Lung (tissue), 12 donors: ENCODE measurements around the gene NCOA3. TPM values are rescaled to one million over a fixed set of nuclear protein-coding genes. Genes with fewer than 3 reads are reported as not detected.

ENCODE experiments used
- ATAC-seq: fragments of 200-7000 bp; cut with Tn5 transposase; one replicate; pipeline ENCODE4 v1.9.1; 2020; ENCODE audit warnings: moderate number of reproducible peaks; ENCODE audit not compliant: insufficient read depth, low FRiP score
- DNase-seq, 3 donors: peaks; one replicate each; pipeline ENCODE4 v3.0.0-alpha.2; 2013 to 2017
- H3K27ac ChIP-seq, 2 donors: one replicate each; pipeline ENCODE4 v1.5.1; 2013; ENCODE audit warnings: mild to moderate bottlenecking in 2 of 2, moderate library complexity in 2 of 2, control low read depth in 1 of 2, inconsistent platforms in 1 of 2, low read depth in 1 of 2, low read length in 1 of 2
- H3K27me3 ChIP-seq, 3 donors: one replicate each; pipeline ENCODE4 v1.5.1; 2013; ENCODE audit warnings: low read length in 2 of 3; ENCODE audit not compliant: control insufficient read depth in 3 of 3, insufficient read depth in 3 of 3
- H3K36me3 ChIP-seq, 4 donors: one replicate each; pipeline ENCODE4 v1.5.1; 2013; ENCODE audit warnings: low read length in 4 of 4, mild to moderate bottlenecking in 1 of 4, moderate library complexity in 1 of 4; ENCODE audit not compliant: control insufficient read depth in 4 of 4, insufficient read depth in 4 of 4
- H3K4me1 ChIP-seq, 5 donors: one replicate each; pipeline ENCODE4 v1.5.1; 2013; ENCODE audit warnings: low read length in 5 of 5, mild to moderate bottlenecking in 2 of 5, moderate library complexity in 1 of 5; ENCODE audit not compliant: control insufficient read depth in 5 of 5, insufficient read depth in 5 of 5
- H3K4me3 ChIP-seq: one replicate; pipeline ENCODE4 v1.5.1; 2013; ENCODE audit warnings: mild to moderate bottlenecking, control low read depth, moderate library complexity
- H3K9ac ChIP-seq, 2 donors: one replicate each; pipeline ENCODE4 v1.5.1; 2013; ENCODE audit warnings: low read length in 2 of 2, control low read depth in 1 of 2; ENCODE audit not compliant: insufficient read depth in 1 of 2
- H3K9me3 ChIP-seq, 4 donors: one replicate each; pipeline ENCODE4 v1.5.1; 2013; ENCODE audit warnings: low read length in 3 of 4, mild to moderate bottlenecking in 1 of 4, moderate library complexity in 1 of 4; ENCODE audit not compliant: control insufficient read depth in 4 of 4, insufficient read depth in 3 of 4
- WGBS, 2 donors: extraction: QIAGEN DNeasy Blood & Tissue Kit; methylation state at CpG; one replicate each; pipeline ENCODE4 v1.1.7; 2013; 5-methylcytosine and 5-hydroxymethylcytosine counted together
- polyA plus RNA-seq, 2 donors: library from polyadenylated mRNA; stranded (reverse); fragments of 200-250 nt; gene quantifications; one replicate each; pipeline ENCODE4 v1.2.1, GENCODE V29; 2013
- total RNA-seq, 2 donors: library from RNA; depleted of rRNA in 1 of 2; stranded (reverse); fragments of >200 nt in 1 of 2; gene quantifications; one replicate each; pipeline ENCODE4 v1.2.1, GENCODE V29; 2014 to 2021
- TF ChIP-seq, protein P1 (sequence below): IDR thresholded peaks from 2 replicates; pipeline ENCODE4 v1.5.1; 2012; ENCODE audit warnings: mild to moderate bottlenecking; ENCODE audit errors: control extremely low read depth, extremely low read depth
- donor health status: control.
- donor health status: control.
- donor health status: Bipolar disorder and iron deficiency.
- donor health status: healthy.
- donor health status: DM: yes; HTN: yes; CAD: no.

Gene NCOA3
- total and polyA plus RNA-seq, 4 donors: 5.5 to 69.4 (median 22.6) TPM

GRCh38 chr20:47682916-47683315 lies 181.2 kb downstream of the NCOA3 start:
- H3K9me3 ChIP-seq: no peaks in the 10 kb centered on the region
- H3K4me1 ChIP-seq: peaks cover 0 to 14% (median 11%) of the 10 kb centered on the region in 5 donors
- no peaks in the 10 kb centered on the region for H3K36me3 ChIP-seq
- TF ChIP-seq, protein P1, sequence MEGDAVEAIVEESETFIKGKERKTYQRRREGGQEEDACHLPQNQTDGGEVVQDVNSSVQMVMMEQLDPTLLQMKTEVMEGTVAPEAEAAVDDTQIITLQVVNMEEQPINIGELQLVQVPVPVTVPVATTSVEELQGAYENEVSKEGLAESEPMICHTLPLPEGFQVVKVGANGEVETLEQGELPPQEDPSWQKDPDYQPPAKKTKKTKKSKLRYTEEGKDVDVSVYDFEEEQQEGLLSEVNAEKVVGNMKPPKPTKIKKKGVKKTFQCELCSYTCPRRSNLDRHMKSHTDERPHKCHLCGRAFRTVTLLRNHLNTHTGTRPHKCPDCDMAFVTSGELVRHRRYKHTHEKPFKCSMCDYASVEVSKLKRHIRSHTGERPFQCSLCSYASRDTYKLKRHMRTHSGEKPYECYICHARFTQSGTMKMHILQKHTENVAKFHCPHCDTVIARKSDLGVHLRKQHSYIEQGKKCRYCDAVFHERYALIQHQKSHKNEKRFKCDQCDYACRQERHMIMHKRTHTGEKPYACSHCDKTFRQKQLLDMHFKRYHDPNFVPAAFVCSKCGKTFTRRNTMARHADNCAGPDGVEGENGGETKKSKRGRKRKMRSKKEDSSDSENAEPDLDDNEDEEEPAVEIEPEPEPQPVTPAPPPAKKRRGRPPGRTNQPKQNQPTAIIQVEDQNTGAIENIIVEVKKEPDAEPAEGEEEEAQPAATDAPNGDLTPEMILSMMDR: no peak
- H3K27me3 ChIP-seq: no peaks in the 10 kb centered on the region
- no peak overlapping the region for H3K4me3 ChIP-seq
- ATAC-seq (no peak), DNase-seq (no peak)
- no peak overlapping the region for H3K27ac ChIP-seq
- H3K9ac ChIP-seq: no peak overlapping the region
- 88 to 90% methylated on average over 19 of the region's 19 CpGs for WGBS, 2 donors

GRCh38 chr20:47684306-47685080 lies 182.8 kb downstream of the NCOA3 start:
- DNase-seq (no peak), ATAC-seq (no peak)
- Histone ChIP-seq H3K27me3 (no peaks in the 10 kb centered on the region), H3K36me3 (no peaks in the 10 kb centered on the region), H3K4me1 (peaks cover 0 to 14% (median 6%) of the 10 kb centered on the region in 5 donors), H3K27ac (no peak overlapping the region), H3K4me3 (no peak overlapping the region), H3K9ac (no peak overlapping the region), H3K9me3 (peaks cover 0 to 2% (median 0%) of the 10 kb centered on the region in 4 donors)
- 88 to 91% methylated on average over 26 of the region's 26 CpGs for WGBS, 2 donors
- TF ChIP-seq, protein P1: no peak

DNA sequence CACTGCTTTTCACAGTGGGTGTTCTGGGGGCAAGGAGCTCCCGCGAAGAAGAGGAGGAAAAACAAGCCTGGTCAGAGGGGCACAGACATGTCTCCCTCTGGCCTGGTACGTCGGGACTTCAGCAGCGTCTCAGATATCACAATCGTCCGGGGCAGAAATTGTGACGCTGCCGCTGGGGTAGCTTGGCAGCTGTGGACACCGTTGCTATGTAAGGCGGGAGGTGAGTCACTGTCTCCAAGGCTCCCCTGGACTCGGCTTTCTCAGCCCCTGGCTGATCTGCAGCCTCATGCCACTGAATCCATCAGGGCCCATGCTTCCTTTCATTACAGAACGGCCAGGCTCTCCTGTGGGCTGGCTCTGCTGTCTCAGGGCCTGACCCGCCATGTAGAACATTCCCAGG lies 184.9 kb downstream of the NCOA3 start:
- Histone ChIP-seq H3K4me3 (no peak overlapping the region), H3K36me3 (no peaks in the 10 kb centered on the region), H3K9me3 (peaks cover 0 to 7% (median 6%) of the 10 kb centered on the region in 4 donors), H3K4me1 (peaks cover 0 to 13% (median 6%) of the 10 kb centered on the region in 5 donors), H3K27me3 (no peaks in the 10 kb centered on the region), H3K27ac (no peak overlapping the region), H3K9ac (no peak overlapping the region)
- DNase-seq (no peak), ATAC-seq (no peak)
- WGBS, 2 donors: 88 to 96% methylated on average over 14 of the region's 14 CpGs
- TF ChIP-seq, protein P1: no peak
